CD4-positive, alpha-beta T cell treated with Interleukin-4 for 1 hour (primary cell): ENCODE results near the gene DAAM2.

Experiments used
- DNase-seq, 2 donors: peaks; one replicate each; pipeline ENCODE4 v3.0.0-alpha.2; 2020 to 2022

DAAM2 gene

DNA sequence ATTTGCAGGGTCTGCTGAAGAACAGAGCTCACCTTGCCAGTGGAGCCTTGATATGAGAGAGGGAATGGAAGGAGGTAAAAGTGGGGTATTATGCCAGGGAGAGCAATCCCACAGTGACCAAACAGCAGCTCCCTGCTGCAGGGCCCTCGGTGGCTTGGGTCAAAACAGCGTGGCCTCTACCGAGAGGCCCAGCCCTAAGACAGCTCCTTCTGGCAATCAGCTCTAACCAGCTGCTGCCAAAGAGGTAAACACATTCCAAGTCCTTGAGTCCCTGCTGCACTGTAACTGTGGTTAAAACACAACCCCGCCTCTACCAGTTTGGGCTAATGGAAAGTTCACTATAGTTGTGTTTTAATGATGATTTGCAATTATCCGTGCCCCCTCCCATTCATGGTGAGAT, 1.4 kb upstream of the DAAM2 start:
- DNase-seq = no peak

GRCh38 chr6:39791311-39791710, 865 bp upstream of the DAAM2 start:
- DNase-seq = no peak

GRCh38 chr6:39792540-39793450, 619 bp downstream of the DAAM2 start:
- no peak for DNase-seq

DNA sequence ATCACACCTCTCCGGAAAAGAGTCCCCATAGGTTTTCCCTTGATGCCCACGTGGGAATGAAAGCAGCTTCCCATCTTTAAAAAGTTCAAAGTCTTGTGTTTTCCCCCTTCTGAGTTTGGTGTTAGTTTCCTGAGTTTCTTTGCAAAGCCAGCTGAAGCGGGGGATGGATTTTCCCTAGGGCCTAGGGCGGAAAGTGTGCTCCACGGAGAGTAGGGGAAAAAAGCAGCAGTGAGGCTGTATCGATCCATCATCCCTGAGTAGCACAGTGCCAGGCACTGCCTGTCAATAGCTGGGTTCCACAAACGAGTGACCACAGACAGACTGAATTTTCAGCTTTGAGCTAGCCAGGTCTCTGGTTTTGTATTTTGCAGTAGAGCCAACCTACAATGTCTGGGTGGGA, 1.3 kb downstream of the DAAM2 start:
- no peak for DNase-seq

GRCh38 chr6:39794231-39794630, 2.1 kb downstream of the DAAM2 start:
- no peak for DNase-seq

DNA sequence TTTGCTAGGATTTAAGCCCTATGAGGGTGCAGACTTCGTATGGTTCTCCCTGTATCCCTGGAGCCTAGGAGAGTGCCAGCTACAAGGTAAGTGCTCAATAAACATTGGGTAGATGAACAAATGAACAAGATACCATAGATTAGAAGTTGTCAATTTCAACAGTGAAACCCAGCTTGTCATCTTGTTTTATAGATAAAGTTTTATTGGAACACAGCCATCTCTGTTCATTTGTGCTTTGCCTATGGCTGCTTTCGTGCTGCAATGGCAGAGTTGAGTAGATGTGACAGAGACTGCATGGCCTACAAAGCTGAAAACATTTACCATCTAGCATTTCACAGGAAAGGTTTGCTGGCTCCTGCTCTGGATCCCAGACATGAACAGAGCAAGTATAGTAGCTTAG, 5.6 kb downstream of the DAAM2 start:
- DNase-seq = no peak

- no peak for DNase-seq
These were observed 8.2 kb downstream of the DAAM2 start for GRCh38 chr6:39800034-39801032.

- no peak for DNase-seq
These were observed 9.5 kb downstream of the DAAM2 start for GRCh38 chr6:39801456-39802251.

GRCh38 chr6:39803872-39804271, 11.7 kb downstream of the DAAM2 start:
- DNase-seq = no peak

DNA sequence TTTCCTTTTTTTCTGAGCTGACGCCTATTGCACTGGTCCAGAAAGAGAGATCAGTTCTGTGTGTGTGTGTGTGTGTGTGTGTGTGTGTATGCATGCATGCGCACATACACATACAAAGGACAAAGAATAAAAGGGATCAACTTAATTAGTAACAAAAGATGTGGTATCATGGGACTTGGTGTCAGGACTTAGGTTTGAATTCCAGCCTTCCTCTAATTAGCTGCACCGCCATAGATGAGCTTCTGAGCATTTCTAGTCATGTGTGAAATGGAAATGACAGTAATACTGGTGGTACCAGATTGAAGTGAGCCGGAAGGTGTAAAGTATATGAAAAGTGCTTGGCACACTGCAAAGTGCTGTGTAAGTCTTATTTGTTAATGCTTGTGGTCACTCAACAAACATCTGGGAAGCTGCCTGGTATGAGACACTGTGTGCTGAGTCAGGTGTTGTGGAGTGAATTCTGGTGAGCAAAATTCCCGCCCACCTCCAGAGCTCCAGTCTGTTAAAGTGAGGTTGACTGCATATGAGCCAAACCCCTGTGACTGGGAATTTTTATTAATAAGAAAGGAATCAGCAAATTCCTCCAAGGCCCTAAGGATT, 12.4 kb downstream of the DAAM2 start:
- no peak for DNase-seq

DNA sequence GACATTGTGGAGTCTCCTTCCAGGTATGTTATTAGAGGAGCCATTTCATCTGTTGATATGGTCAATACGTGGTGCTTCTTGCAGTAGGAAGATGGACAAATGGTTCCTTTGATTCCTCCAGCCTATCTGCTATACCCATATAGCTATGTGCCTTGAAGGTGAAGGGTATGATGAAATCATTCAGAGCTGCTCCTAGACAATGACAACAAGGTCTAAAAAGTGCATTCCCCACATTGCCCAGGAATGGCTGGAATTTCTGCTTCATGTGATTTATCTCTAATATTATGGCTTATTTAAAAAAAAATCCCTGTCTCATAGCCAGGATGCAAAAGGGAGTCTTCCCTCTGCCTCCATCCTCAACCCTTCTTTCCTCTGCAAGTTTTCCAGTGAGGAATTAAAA, 14.1 kb downstream of the DAAM2 start:
- DNase-seq = no peak

DNA sequence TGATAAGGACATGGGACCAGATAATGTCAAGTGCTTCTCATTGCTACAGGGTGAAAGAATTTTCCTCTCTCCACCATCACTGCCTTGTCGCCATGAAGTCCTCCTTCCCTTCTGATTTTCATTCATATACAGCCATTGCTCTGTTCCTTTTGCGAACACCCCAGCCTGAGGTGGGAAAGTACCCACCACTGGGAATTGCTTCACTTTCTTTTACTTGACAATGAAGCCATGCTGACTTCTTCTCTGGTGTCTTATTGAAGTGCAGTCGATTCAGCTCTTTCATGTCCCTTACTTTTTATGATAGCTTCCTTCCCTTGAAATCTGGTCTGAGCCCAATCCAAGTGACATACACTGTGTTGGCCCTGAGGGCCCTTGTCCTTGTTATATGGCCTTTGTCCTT, 16.2 kb downstream of the DAAM2 start:
- DNase-seq = no peak

DNA sequence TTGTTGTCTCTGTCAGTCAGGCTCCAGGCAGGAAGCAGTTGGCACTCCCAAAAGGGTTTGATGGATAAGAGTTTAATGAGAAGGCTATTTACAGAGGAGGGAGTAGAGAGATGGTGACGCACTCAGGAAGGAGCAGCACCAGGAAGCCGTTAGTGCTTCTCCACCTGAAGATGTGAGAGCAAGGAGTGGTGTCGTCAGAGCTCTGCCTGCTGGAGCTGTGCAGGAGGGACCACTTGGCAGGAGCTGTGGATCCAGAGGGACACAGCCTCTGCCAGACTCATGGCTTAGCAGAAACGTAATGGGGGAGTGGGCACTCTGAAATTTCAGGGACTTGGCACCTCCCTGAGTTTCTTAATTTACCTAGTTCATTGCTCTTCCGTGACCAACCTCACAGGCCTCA, 16.8 kb downstream of the DAAM2 start:
- DNase-seq = no peak

DNA sequence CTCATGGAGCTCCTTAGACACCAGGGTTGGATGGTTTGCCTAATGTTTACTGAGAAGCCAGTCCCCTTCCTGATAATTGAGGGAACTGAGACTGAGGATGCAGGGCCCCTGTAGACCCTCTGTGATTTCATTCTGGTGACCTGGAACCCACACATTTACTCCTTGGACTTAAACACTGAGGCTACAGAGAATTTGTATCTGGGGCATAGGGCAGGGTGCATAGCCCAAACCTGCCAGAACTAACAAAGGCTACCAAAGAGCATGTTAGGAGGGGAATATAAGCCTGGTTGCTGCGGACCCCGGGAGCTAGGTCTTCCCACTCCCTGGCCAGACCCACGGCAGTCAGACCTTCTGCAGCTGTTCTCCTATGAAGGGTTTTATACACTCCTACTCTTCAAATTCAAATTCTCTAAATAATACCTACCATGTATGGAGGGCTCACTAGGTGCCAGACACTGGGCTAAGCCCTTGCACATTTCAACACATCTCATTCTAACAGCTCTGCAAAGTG, 19.7 kb downstream of the DAAM2 start:
- DNase-seq = no peak

DNA sequence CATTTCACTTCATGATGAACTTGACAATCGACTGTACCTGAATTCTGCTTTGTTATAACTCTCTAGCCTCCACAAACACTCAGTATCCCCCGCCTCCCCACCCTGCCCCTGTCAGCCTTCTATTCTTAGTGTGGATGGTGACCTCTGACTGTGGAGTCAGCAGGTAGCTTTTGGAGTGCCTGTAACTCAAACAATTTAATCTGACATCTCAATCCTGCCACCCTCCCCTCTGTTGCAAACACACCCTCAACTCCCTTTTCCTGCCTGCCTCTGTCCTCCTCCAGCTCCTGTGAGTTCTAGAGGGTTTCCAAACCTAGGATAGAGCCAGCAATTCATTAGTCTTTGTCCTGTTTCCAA, 20.3 kb downstream of the DAAM2 start:
- DNase-seq = no peak

DNA sequence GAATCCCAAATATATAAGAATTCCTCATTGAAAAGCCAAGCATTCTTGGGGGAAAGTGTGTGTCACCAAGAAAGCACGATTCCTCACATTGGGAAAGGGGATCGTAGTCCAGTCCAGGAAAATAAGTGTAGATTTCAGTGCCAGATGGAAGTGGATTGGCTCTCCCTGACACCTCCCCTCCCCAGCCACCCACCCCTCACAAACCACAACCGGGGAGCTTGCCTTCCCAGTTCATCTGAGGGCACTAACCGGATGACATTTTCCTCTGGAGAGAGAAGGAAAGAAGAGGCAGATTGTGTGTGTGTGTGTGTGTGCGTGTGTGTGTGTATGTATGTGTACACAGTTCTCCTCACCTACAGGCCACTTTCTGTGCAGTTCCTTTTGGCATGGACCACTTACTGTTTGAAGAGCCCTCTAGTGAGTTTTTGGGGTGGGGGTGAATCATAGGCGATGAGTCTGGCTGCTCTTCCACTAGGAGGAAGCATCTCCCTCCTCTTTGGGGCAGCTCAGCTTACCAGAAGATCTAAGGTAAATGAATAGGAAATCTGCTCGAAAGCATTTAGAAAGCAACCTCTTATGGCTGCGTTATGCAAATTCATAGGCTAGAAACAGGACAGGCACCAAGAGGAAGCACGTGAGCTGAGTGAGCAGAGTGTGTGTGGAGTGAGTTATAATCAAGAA, 20.8 kb downstream of the DAAM2 start:
- no peak for DNase-seq

- DNase-seq = no peak
These were observed 22.1 kb downstream of the DAAM2 start for GRCh38 chr6:39814236-39814635.

- no peak for DNase-seq
These were observed 23.2 kb downstream of the DAAM2 start for GRCh38 chr6:39815356-39815755.

DNA sequence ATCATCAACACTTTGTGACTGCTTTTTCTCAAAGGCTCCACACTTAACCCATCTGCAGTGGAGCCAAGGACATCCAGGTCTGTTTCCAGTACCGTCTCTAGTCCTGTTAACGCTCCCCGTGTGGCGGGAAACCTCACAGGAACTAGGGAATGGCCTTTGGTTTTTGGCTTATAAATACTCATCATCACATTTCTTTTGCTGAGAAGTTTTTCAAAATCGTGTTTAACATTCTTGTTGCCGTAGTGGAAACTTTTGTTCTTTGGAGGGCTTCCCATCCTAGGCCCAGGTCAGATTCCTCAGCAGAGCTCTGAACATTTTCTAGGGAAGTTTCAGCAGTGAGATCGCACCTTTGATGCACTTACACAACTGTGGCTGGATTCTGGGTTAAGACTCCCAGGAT, 24.6 kb downstream of the DAAM2 start:
- no peak for DNase-seq

GRCh38 chr6:39818695-39819094, 26.5 kb downstream of the DAAM2 start:
- DNase-seq = no peak

DNA sequence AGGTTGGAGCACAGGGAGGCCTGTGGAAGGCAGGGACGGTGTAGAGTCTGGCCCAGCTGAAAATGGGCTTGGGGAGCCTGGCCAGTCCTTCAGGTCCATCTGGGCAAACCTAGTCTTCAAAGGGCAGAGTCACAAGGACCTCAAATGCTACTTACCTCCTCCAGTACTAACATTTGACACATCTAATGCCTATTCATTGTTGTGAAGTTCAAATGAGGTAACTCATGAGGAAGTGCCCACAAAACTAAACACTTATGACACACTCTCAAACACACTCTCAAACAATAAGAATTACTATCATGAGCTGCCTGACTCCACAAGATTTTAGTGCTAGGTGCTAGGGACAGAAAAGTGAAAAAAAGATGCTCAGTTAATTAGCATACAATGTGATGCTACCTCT, 27.1 kb downstream of the DAAM2 start:
- DNase-seq = no peak

GRCh38 chr6:39819676-39820075, 27.5 kb downstream of the DAAM2 start:
- DNase-seq = no peak
